ENCODE results near the gene DOK3. TPM values are rescaled to one million over a fixed set of nuclear protein-coding genes. Genes with fewer than 3 reads are reported as not detected.
"Not testable (repeated sequence)": the region's sequence is repeated elsewhere in the genome, so short reads cannot be mapped to it uniquely, and the experiment has no call there.

The DOK3 gene
- polyA plus RNA-seq, 4 donors: 3.6 to 8.7 (median 5.2) TPM

DNA sequence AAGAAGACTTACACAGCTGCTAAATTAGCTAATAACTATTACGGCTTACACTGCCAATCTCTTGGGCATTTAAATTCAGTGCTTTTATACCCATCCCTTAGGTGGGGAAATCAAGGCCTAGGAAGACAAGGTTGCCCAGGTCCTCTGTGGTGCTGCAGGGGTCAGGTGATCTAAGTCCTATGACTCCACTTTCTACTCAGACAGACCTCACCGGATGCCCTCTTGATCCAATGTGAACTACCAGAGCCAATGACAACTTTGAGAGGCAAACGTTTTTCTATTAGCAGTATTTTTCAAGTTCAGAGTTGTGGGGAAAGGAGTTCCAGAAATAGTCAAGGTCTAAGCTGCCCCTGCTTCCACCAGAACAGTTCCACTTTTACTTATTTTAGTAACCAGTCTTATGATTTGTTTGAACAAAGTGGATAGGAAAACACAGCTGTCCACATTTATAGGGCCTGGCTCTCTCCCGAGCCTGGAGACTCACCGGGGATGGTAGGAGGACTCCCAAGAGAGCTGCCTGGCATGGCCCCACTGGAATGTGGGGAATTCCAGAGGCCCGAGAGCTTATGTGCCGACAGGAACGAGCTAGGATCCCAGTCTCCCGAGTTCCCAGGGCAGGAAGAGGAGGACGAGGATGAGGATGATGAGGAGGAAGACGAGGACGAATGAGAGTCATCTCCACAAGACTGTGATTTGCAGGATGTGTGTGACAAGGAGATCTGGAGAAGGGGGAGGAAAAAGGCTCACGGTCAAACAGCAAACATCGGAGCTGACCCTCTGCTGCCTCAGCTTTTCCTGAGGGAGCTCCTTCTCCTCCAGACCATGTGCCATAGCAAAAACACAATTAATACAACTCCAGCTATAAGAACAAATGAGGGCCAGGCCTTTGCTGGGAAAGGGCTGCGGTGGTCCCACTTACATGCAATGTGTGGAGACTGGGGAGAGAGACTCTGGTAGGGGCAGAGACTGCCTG lies 28.0 kb upstream of the DOK3 start:
- no peak for DNase-seq (ENCODE audit: low read depth in 4 of 4, low spot score in 2 of 4)

DNA sequence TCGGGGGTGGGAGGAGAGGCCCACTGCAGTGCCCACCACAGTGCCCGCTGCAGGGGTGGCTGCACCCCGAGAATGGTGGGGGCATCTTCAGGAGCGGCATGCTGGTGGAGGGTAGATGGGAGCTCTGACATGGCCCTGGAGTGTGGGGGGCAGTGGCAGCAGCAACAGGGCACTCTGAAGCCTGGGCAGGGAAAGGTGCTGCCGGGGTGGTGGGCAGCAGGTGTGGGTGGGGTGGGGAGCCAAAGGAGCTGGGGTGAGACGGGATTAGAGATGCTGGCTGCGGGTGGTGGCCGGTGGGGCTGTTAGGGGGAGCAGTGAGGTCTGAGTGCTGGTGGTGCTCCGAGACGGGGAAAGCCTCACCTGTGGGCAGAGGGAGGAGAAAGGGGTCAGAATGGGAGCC lies 26.8 kb upstream of the DOK3 start:
- DNase-seq (ENCODE audit: low read depth in 4 of 4, low spot score in 2 of 4): no peak

DNA sequence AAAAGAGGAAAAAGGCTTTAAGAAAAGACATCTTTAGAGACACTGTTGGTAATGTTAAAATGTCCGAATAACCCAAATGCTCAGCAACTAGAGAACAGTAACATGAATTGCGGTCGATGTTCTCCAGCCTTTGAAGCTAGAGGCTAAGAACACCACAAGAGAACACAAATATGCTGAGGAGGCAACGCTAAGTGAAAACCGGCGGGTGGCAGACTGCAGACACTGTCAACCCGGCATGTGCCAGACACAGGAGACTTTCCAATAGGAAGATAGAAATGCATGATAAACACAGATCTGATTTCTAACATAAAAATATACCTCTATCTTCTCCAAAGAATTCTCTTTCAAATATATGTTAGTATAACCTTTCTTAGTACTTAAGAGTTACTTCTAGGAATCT lies 25.5 kb upstream of the DOK3 start:
- DNase-seq (ENCODE audit: low read depth in 4 of 4, low spot score in 2 of 4): no peak

DNA sequence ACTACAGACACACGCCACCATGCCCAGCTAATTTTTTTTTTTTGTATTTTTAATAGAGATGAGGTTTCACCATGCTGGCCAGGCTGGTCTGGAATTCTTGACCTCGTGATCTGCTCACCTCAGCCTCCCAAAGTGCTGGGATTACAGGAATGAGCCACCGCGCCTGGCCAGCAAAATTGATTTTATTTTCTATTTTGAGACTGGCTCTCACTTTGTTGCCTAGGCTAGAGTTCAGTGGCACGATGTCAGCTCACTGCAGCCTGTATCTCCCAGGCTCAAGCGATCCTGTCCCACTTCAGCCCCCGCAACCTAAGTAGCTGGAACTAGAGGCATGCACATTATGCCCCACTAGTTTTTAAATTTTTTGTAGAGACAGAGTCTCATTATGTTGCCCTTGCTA lies 24.8 kb upstream of the DOK3 start:
- DNase-seq (ENCODE audit: low read depth in 4 of 4, low spot score in 2 of 4): not testable (repeated sequence)

DNA sequence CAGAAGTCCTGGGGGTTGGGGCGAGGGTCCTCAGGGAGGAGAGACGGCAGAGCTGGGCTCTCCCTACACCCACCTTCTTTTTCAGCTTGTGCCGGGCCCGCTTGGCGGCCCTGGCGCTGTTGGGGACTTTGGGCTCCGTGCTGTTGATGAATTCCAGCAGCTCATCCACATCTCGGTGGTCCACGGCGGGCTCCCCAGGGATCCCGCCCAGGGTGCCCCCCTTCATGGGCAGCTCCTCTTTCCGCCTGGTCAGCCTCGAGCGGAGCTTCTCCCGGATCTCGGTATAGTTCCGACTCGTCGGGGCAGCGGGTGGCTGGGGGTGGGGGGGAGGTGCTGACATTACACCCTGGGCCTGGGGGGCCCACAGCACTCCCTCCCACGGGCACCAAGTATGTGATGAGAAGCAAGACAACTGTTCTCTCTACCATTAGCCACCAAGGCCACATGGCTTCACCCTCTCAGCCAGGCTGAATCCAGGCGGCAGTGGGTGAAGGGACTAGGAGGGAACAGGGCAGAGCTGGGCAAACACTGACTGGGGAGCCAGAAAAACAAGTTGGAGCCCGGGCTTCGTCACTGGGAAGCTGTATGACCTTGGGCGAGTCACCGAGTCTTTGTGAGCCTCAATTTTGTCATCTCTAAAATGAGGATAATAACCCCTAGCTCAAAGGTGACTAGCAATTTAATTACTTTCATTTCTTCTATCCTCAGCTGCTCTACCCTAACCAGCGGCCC lies 21.7 kb upstream of the DOK3 start:
- no peak for DNase-seq (ENCODE audit: low read depth in 4 of 4, low spot score in 2 of 4)

DNA sequence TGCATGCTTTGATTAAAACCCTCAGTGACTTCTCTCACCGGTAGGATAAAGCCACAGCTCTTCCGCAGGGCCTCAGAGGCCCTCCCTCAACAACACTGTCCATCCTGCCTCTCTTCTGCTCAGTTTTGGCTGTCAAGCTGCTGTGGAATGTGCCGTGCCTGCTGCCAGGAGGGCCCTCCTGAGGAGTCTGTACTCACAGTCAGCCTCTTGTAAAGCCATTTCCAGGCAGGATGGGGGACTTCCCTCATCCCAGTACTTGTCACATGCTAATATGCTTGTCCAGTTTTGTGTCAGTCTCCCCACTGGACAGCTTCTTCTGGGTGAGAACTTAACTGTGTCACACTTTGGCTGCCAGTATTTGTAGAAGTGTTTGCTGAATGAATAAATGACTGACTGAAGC lies 21.0 kb upstream of the DOK3 start:
- DNase-seq (ENCODE audit: low read depth in 4 of 4, low spot score in 2 of 4): no peak

DNA sequence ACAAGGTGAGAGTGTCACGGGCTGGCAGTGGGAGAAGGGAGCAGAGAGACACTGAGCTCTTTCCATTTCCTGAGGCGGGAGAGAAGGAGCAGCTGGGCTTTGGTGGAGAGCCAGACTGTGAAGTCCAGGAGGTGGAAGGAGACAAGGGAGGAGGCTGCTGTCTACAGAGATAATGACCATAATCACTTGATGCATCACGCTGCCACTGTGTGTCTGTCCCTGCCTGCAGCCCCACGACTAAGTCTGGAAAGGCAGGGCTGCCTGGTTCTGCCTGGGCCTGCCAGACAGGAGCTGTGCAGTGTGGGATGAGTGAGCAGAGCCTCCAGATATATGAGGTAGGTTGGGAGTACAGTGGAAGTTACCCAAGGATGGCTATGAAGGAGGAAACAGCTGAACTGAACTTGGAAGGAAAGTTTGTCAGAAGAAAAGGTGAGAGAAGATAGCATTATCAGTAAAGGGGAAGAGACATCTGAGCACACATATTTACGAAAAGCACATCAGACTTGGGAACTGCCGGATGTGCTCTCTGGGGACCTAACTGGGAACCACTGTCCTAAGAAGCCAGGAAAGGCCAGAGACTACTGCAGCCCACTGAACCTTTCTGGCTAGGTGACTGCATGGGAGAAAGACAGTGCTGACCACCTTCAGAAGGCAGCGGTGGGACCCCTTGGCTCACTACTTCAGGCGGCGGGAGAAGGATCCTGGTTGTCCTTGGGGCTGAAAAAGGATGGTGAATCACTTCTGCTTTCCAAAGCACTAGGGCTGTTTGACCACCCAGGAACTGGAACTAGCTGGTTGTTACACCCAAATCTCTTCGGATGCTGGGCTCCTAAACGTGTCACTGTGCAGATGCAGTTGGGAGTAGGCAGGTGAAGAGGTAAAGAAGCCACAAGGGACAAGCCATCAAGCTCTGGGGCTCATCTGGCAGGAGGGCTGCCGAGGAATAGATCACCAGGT lies 19.9 kb upstream of the DOK3 start:
- DNase-seq (ENCODE audit: low read depth in 4 of 4, low spot score in 2 of 4): no peak

DNA sequence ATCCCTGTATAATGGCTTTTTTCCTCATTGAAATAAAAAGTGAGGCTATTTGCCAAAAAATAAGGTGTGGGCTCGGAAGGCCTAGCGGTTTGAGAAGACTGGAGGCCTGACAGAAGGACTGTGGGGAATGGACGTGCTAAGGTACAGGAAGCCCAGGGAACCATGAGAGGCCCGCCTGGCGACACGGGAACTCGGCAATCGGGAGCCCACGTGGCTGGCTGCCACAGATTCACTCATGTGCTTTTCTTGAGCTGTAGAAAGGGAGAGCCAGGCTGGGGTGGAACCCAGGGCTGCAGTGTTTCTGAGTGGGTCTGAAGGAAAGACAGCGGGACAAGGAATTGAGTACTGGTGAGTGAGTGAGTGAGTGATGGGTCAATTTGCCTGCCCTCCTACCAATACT lies 19.0 kb upstream of the DOK3 start:
- DNase-seq (ENCODE audit: low read depth in 4 of 4, low spot score in 2 of 4): no peak

DNA sequence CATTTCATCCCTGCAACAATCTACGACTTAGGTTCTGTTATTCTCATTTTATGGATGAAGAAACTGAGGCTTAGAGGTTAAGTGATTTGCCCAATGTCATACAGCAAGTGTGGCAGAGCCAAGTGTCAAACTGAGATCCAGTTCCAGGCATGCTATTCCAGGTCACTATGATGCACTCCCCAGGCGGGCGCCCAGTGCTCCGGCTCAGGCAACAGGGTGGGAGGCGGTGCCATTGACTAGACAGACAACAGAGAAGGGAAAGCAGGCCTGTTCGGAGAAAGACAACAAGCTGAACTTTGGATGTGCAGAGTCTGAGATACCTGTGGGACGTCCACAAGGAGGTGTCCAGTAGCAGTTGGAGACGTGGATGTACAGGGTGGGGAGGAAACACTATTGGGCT lies 18.0 kb upstream of the DOK3 start:
- no peak for DNase-seq (ENCODE audit: low read depth in 4 of 4, low spot score in 2 of 4)

DNA sequence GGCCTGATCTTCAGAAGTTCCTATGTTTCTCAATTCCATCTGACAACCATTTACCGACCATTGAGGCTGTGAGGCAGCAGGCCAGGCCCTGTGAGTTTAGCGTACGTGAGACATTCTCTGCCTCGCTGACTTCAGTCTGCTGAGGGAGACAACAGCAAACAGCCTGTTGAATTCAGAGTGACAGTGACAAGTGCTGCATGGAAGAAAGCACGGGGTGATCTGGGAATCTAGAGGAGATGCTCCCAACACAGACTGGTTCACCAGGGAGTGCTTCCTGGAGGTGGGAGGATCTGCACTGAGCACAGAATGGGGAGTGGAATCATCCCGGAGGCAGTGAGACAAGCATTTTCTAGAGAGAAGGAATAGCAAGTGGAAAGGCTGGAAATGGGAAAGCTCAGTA lies 17.2 kb upstream of the DOK3 start:
- DNase-seq (ENCODE audit: low read depth in 4 of 4, low spot score in 2 of 4): no peak

DNA sequence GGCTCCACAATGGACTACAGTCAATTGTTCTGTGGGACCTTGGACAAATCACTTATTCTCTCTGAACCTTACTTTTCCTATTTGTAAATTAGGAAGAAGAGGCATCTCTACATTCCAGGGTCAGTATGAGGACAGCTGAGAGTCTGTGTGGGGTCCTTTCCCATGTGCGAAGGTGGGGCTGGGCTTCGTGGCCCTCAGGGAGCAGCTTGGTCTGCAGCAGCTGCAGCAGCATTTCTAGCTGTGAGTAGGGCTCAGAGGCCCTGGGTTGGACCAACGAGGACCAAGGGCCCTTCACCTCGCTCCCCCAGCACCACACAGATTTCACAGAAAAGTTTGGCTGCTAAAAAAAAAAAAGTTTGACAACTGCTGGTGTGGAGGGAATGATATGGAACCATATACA lies 16.6 kb upstream of the DOK3 start:
- no peak for DNase-seq (ENCODE audit: low read depth in 4 of 4, low spot score in 2 of 4)

DNA sequence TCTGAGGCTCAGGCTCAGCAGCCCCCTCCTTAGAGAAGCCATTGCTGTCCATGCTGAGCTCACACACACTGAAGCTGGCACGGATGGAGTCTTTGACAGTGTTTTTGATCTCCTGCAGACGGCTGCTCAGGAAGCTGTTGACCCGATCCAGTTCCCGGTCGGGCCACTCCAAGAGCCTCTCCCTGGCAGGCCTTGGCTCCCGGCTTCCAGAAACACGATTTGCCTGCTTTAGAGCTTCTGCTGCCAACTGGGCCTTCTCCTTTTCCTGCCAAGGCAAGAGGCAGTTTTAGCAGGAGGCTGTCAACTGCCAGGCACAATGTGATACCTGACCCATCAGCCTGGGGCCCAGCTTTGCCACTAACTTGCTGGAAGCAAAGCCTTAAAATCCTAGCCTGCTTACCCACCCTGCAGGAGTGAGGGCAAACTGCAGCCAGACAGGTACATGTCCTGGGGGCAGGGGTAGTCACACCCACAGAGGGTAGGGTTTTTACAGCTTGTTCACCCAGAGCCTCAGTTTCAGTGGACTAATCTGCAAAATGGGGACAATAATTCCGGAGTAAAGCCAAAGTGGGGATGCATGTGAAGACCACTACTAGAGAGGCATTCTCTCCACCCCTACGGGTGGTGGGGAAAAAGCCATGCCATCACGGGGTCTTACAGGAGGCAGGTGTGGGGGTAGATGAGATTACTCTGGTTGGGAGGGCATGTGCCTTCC lies 15.5 kb upstream of the DOK3 start:
- DNase-seq (ENCODE audit: low read depth in 4 of 4, low spot score in 2 of 4): no peak

DNA sequence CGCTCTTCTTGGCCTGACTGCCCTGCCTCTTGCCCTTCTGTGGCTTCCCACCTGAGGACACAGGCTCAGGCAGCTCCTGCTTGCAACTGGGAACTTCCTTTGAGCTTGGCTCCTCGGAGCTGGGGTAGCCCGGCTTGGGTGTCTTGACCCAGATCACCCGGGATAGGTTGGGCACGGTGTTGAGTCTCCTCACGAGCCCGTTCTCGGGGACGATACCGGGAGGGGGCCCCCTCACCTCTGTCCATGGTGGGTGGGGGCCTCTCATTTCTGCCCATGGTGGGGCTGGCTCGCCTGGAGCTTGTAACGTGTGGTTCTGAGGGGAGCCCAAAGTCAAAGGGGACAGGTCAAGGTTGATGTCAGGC lies 14.9 kb upstream of the DOK3 start:
- DNase-seq (ENCODE audit: low read depth in 4 of 4, low spot score in 2 of 4): no peak

DNA sequence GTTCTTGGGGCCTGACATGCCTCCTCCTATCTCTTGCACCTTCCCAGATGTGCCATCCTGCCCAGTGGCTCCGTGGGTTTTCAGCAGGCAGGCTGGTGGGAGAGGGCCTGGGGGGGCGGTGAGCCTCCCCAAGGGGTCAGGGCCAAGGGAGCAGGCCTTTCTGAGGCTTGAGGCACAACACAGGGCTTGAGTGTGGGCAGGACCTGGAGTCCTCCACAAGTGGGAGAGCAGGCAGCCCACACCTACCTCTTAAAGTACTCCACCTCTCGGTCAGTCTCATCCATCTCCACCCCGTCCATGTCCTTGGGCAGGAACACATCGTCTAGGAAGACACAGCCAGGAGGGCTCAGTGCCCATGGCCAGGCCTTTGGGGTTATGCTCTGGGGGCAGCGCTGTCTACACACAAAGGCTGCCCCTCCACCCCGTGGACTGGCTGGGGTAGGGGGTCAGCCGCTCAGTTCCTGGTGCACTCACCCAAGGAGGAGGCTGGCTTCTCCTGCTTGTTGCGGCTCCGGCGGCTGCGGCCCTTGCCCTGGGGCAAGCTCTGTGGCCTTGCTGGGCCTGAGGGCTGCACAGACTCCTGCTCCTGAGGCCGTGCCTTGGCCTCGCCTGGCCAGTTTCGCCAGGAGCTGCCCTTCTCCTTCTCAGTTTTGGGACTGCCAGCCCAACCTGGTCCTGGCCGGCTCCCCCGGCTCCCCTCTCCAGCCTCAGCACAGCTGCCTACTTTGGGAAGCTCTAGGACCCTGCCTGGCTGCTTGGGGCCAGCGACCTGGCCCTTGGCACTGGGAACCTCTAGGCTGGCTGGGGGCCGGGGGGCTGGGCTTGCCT lies 14.3 kb upstream of the DOK3 start:
- no peak for DNase-seq (ENCODE audit: low read depth in 4 of 4, low spot score in 2 of 4)

DNA sequence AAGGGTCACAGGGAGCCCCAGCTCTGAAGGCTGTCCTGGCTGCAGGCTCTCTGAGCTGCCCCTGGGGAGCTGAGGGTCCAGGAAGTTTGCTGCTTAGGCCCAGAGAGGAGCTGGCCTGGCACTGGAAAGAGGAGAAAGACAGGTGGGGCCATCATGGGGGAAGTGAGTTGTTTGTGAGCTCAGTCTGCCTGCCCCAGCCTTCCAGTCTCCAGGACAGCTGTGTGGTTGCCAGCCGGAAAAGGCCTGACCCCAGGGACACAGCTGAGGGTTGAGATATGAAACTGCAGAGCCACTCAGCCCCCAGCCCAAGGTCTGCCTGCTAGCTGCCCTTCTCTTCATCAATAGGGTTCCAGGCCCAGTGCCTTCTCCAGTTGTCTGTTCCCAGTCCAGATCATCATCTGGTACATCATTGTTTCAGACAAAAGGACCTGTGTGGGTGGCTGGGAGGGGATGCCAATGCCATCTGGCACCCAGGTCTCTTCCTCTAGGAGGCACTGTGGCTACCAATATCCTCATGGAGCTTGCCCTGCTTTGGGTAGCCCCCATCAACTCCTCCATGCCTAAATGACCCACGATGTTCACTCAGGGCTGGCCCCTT lies 11.4 kb upstream of the DOK3 start:
- no peak for DNase-seq (ENCODE audit: low read depth in 4 of 4, low spot score in 2 of 4)

DNA sequence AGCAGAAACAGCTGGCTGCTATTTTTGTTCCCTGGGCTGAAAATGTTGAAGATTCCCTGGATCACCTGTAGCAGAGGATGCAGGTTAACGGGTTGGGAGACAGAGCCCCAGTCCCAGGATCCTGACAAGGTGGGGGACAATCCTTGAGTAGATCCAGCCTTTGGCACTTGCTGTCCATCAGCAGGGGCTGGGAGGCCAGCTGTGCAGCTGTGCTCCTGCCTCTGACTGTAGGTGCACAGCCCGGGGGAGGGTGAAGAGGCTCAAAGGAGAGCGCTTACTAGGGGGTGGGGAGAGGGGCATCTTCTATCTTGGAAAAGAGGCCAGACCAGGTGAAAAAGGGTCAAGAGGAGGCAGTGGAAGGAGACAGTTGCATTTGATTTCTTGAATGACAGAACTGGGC lies 10.6 kb upstream of the DOK3 start:
- no peak for DNase-seq (ENCODE audit: low read depth in 4 of 4, low spot score in 2 of 4)

DNA sequence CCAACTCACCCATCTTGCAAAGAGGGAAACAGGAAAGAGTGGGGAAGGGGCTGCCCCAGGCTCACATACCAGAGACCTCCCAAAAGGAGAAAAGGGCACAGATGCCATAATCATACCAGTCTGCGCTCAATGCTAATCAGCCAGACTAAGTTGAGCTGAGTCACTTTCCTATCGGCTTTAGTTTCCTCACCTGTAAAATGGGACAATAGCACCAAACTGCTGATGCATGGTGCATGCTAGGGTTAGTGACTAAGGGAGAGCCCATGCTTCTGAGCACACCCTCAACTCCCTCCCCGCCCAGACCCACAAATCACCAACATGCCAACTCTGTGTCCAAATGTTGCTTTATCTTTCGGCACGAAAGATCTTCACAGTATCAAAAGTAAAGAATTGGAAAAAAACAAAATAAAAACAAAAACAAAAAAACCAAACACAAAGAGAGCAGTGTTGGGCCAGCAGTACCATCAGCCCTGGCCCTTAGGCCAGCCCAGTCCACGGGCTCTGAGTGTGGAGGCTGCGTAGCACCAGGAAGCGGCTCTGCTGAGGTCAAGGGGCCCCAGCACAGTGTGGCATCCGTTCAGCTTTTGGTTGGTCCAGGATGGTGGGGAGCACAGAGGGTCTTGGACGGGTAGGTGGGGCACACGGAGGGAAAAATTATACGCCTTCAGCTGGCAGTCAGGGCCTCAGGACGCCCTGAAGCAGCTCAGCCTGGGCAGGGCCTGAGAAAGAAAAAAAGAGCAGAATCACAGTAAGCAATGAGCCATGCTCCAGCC lies 10.0 kb upstream of the DOK3 start:
- DNase-seq (ENCODE audit: low read depth in 4 of 4, low spot score in 2 of 4): no peak

Measured in left renal cortex interstitium (tissue), 4 donors.